Measurements from ENCODE around the gene EDN3. TPM values are rescaled to one million over a fixed set of nuclear protein-coding genes. Genes with fewer than 3 reads are reported as not detected.
"Not testable (repeated sequence)": the region's sequence is repeated elsewhere in the genome, so short reads cannot be mapped to it uniquely, and the experiment has no call there.

Gene EDN3
- total RNA-seq, 1 experiment from 2014 or later = not detected

DNA sequence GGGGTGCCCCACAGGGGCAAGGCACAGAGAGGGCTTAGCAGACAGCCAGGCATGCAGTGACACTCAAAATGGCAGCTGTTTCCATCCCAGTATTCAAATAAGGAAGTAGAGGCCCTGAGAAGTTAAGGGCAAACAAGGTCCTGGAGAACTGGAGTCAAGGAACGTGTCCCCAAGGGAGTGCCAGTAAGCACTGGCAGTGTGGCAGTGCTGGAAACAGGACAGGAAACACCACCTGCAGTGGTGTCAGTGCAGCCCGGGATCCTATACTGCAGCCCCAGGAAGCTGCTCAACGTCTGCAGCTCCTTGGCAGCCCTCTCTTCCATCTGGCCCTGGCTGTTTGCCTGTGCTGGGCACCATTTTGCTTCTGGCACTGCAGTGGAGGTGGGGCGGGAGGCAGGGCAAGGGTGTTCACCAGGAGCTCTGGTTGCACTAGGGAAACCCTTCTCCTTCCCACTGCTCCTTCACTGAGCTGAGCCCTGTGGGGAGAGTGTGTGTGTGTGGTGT, 56.3 kb downstream of the EDN3 start:
- H3K36me3 ChIP-seq (ENCODE audit: control insufficient read depth in 1 of 2, insufficient read depth in 2 of 2, low read length in 2 of 2) = no peaks in the 10 kb centered on the region
- no peak overlapping the region for H2AFZ ChIP-seq (ENCODE audit: low read depth, low read length, poor library complexity, severe bottlenecking)
- ChIA-PET RAD21 (ENCODE audit: low non-redundant PET in 1 of 2, low total read pairs in 2 of 2, uncharacterized antibody in 2 of 2, unreplicated experiment in 2 of 2) (no interaction called here), CTCF (no interaction called here), POLR2A (no interaction called here)
- H3K27me3 ChIP-seq (ENCODE audit: insufficient read depth, low read length) = peaks cover 22% of the 10 kb centered on the region; the same call in 1 of the 2 replicates
- intact Hi-C loops (cut with micrococcal nuclease) = no loop called here
- H4K20me1 ChIP-seq (ENCODE audit: insufficient read depth) = no peaks in the 10 kb centered on the region
- no peak overlapping the region for H3K27ac ChIP-seq (ENCODE audit: low read depth, low read length)
- no peak overlapping the region for H3K4me3 ChIP-seq (replicated peaks in 1 of 2; ENCODE audit: low read depth in 1 of 2, low read length in 2 of 2)
- no peaks in the 10 kb centered on the region for H3K9me3 ChIP-seq (ENCODE audit: control insufficient read depth in 1 of 2, insufficient read depth in 1 of 2, low read depth in 1 of 2, low read length in 2 of 2)
- no peaks in the 10 kb centered on the region for H3K79me2 ChIP-seq (ENCODE audit: insufficient read depth, low read length)
- no peaks in the 10 kb centered on the region for H3K4me1 ChIP-seq (ENCODE audit: control insufficient read depth in 1 of 2, insufficient read depth in 2 of 2, low read length in 2 of 2)
- BruUV-seq (replicated peaks) = no TSS peak
- no peak overlapping the region for H3K9ac ChIP-seq (ENCODE audit: low read length)
- ATAC-seq = no peak
- H3K4me2 ChIP-seq (ENCODE audit: low read length) = no peak overlapping the region
- no peaks in the 10 kb centered on the region for H3K9me2 ChIP-seq (ENCODE audit: insufficient read depth)
- no peak for DNase-seq (ENCODE audit: low read depth, low spot score)
- TF ChIP-seq ELF1 (IDR thresholded peaks at IDR 0.05; ENCODE audit: borderline replicate concordance, low read depth) (no peak), YY1 (IDR thresholded peaks at IDR 0.05; ENCODE audit: extremely low read depth, insufficient replicate concordance, low read depth, low read length) (no peak)

GRCh38 chr20:59358793-59359192, 58.4 kb downstream of the EDN3 start:
- H3K4me3 ChIP-seq (replicated peaks in 1 of 2; ENCODE audit: low read depth in 1 of 2, low read length in 2 of 2); H3K4me1 ChIP-seq (ENCODE audit: control insufficient read depth in 1 of 2, insufficient read depth in 2 of 2, low read length in 2 of 2); H3K9me2 ChIP-seq (ENCODE audit: insufficient read depth); H3K9ac ChIP-seq (ENCODE audit: low read length); ATAC-seq; H4K20me1 ChIP-seq (ENCODE audit: insufficient read depth); BruUV-seq (replicated peaks); H3K9me3 ChIP-seq (ENCODE audit: control insufficient read depth in 1 of 2, insufficient read depth in 1 of 2, low read depth in 1 of 2, low read length in 2 of 2); POLR2A ChIA-PET; CTCF ChIA-PET; H3K27ac ChIP-seq (ENCODE audit: low read depth, low read length); intact Hi-C loops (cut with micrococcal nuclease); H3K36me3 ChIP-seq (ENCODE audit: control insufficient read depth in 1 of 2, insufficient read depth in 2 of 2, low read length in 2 of 2); H3K79me2 ChIP-seq (ENCODE audit: insufficient read depth, low read length); DNase-seq (ENCODE audit: low read depth, low spot score); H2AFZ ChIP-seq (ENCODE audit: low read depth, low read length, poor library complexity, severe bottlenecking); H3K4me2 ChIP-seq (ENCODE audit: low read length); RAD21 ChIA-PET (ENCODE audit: low non-redundant PET in 1 of 2, low total read pairs in 2 of 2, uncharacterized antibody in 2 of 2, unreplicated experiment in 2 of 2): not testable (repeated sequence)
- peaks cover 26% of the 10 kb centered on the region for H3K27me3 ChIP-seq (ENCODE audit: insufficient read depth, low read length)

All from HCT116 (cell line).